Activated CD8-positive, alpha-beta memory T cell treated with anti-CD3 and anti-CD28 coated beads for 48 hours (primary cell): ENCODE data around the gene GPBAR1.
"Not testable (repeated sequence)": the region's sequence is repeated elsewhere in the genome, so short reads cannot be mapped to it uniquely, and the experiment has no call there.

Experiments used
- DNase-seq, 3 experiments: peaks; one replicate each; pipeline ENCODE4 v3.0.0-alpha.2; 2020; ENCODE audit warnings: low read depth in 2 of 3, low spot score in 2 of 3

Gene GPBAR1

DNA sequence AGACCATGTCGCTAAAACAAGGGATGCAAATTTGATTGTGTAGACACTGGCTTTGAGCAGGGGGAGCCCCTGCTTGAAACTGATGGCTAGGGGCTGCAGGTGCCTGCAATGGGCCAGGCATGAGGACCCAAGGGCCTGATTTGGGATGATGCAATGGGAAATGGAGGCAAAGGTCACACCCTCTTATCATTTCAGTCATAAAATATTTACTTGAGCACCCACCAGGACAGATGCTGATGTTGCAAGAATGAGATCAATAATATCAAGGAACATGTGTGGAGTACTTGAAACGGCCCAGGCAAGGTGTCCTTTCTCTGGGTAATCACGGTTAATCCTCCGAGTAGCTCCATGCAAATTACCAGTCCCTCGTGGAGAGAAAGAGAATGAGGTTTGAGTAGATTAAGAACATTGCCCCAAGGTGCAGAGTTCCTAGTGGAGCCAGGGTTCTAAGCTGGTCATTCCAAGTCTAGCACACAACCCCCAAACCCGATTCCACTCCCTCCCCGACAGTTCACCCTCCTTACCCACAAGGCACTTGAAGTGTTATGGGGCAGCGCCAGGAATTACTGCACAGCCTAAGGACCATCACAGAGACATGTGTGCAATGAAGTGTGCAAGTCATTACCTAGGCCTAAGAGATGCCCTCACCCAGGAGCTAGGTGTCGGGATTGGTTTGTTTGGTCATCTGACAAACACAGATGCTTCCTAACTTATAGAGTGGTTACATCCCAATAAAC, 45.5 kb downstream of the GPBAR1 start:
- DNase-seq, result no peak

DNA sequence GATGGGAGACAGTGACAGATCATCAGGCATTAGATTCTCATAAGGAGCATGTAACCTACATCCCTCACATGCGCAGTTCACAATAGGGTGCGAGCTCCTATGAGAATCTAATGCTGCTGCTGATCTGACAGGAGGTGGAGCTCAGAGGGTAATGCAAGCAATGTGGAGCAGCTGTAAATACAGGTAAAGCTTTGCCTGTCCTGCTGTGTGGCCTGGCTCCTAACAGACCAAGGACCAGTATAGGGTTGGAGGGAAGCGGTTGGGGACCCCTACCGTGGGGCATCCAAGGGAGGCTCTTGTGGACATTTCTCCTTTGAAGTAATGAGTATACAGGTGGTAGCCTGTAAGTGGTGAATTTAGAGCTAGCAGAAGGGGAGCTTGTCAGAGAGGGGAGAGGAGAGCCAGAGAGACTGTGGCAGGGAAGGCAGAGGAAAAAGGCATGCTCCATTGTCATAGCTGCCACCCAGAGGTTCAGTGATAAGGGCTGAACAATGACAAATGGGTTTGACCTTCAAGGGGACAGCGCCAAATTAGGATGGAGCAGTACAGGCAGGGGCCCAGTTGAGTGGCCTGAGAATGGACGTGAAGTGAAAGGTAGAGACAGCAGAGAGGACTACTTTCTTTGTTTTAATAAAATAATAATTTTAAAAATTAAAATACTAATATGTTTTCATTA, 46.7 kb downstream of the GPBAR1 start:
- DNase-seq, result no peak

DNA sequence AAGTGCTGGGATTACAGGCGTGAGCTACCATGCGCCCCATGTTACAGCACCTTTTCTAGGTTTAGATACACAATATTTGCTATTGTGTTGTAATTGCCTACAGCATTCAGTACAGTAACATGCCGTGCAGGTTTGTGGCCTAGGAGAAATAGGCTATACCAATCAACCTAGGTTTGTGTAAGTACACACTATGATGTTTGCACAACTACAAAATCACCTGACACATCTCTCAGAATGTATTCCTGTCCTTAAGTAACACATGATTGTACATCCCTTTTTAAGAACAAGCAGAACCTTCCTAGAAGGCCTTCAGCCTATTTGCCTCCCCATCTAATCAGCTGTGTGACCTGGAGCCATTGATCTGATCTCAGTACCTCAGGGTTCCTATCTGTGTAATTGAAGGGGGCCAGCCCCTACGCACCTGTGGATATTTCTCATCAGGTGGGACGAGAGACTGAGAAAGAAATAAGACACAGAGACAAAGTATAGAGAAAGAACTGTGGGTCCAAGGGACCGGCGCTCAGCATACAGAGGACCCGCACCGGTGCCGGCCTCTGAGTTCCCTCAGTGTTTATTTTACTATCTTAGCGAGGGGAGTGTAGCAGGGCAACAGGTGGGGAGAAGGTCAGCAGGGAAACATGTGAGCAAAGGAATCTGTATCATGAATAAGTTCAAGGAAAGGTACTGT, 50.2 kb downstream of the GPBAR1 start:
- DNase-seq, result no peak

DNA sequence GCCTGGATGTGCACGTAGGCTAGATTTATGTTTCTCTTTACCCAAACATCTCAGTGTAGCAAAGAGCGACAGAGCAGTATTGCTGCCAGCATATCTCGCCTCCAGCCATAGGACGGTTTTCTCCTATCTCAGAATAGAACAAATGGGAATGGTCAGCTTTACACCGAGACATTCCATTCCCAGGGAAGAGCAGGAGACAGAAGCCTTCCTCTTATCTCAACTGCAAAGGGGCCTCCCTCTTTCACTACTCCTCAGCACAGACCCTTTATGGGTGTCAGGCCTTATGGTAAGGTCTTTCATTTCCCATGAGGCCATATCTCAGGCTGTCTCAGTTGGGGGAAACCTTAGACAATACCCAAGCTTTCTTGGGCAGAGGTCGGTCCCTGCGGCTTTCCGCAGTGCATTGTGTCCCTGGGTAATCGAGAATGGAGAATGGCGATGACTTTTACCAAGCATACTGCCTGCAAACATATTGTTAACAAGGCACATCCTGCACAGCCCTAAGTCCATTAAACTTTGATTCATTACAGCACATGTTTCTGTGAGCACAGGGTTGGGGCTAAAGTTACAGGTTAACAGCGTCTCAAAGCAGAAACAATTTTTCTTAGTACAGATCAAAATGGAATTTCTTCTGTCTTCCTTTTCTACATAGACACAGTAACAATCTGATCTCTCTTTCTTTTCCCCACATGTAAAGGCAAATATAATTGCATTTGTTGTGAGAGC, 50.9 kb downstream of the GPBAR1 start:
- DNase-seq, result not testable (repeated sequence)

DNA sequence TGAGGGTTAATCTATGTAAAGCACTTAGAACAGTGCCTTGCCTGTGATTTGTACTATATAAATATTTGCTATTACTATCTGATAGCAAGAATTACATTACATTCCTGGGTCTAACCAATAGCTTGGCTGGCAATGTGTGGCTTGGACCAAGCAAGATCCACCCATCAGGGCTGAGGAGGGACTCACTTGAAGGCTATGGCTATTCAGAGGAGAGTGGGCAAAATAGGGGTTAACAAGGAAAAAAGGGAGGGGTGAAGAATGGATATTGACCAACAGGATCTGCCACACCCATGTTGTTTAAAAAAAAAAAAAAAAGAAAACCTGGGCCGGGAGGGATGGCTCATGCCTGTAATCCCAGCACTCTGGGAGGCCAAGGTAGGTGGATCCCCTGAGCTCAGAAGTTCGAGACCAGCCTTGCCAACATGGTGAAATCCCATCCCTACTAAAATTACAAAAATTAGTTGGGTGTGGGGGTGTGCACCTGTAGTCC, 51.5 kb downstream of the GPBAR1 start:
- no peak for DNase-seq

DNA sequence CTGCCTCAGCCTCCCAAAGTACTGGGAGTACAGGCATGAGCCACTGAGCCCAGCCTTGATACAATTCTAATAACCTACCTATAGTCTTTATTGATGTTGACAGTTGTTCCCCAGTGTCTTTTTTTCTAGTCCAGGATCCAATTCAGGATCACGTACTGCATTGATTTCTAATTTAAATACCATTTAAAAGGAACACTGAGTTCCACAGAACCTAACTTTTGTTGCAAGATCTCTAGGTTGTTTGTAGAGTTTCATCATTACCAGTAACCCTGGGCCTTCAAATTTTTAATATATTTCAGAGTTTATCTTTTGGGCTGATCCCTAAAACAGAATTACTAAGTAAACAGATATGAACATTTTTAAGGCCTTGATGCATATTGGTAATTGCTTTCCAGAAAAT, 52.5 kb downstream of the GPBAR1 start:
- DNase-seq, result no peak
